Suprapubic skin (tissue), 4 donors: ENCODE data around the gene BCCIP. TPM values are rescaled to one million over a fixed set of nuclear protein-coding genes. Genes with fewer than 3 reads are reported as not detected.

Experiments used
- DNase-seq, 2 donors: peaks; one replicate each; pipeline ENCODE4 v3.0.0-alpha.2; 2019; ENCODE audit warnings: low spot score in 2 of 2
- H3K27ac ChIP-seq: fragments of 200-600 bp; sonication (generic); one replicate; pipeline ENCODE4 v1.5.1; 2019
- H3K27me3 ChIP-seq: fragments of 200-600 bp; sonication (generic); one replicate; pipeline ENCODE4 v1.5.1; 2019
- H3K36me3 ChIP-seq: fragments of 200-600 bp; sonication (generic); one replicate; pipeline ENCODE4 v1.5.1; 2019
- H3K4me1 ChIP-seq: fragments of 200-600 bp; sonication (generic); one replicate; pipeline ENCODE4 v1.5.1; 2019
- H3K4me3 ChIP-seq: fragments of 200-600 bp; sonication (generic); one replicate; pipeline ENCODE4 v1.5.1; 2019; ENCODE audit warnings: mild to moderate bottlenecking
- H3K9me3 ChIP-seq: fragments of 200-600 bp; sonication (generic); one replicate; pipeline ENCODE4 v1.5.1; 2019
- EP300 ChIP-seq: sonication (generic); formaldehyde crosslinking; IDR thresholded peaks from one replicate; pipeline ENCODE4 v1.6.1; 2017; ENCODE audit warnings: antibody characterized with exemption
- POLR2A ChIP-seq, 2 donors: fragments of 450-650 bp; IDR thresholded peaks; one replicate each; pipeline ENCODE4 v1.6.1; 2017; ENCODE audit warnings: antibody characterized with exemption in 2 of 2, mild to moderate bottlenecking in 2 of 2, moderate library complexity in 2 of 2
- POLR2AphosphoS5 ChIP-seq, 3 donors: sonication (generic); formaldehyde crosslinking; IDR thresholded peaks; one replicate each; pipeline ENCODE4 v1.6.1; 2017; ENCODE audit warnings: antibody characterized with exemption in 3 of 3
- WGBS: methylation state at CpG from one replicate; pipeline ENCODE4 v1.1.5; 2018; 5-methylcytosine and 5-hydroxymethylcytosine counted together
- total RNA-seq, 4 donors: library from RNA; depleted of rRNA; stranded (reverse); fragments of >200 nt; gene quantifications; one replicate each; pipeline ENCODE4 v1.1.0, GENCODE V29; 2016
- TF ChIP-seq, protein P1 (sequence below), 2 donors: fragments of 200-600 bp in 1 of 2; fragments of 450-650 bp in 1 of 2; sonication (generic) in 1 of 2; IDR thresholded peaks; one replicate each; pipeline ENCODE4 v1.5.1; 2016 to 2019; ENCODE audit warnings: antibody characterized with exemption in 2 of 2, mild to moderate bottlenecking in 1 of 2, moderate library complexity in 1 of 2

BCCIP gene
- total RNA-seq, 4 donors from 2014 or later: 32.2 to 36.7 (median 33.5) TPM

DNA sequence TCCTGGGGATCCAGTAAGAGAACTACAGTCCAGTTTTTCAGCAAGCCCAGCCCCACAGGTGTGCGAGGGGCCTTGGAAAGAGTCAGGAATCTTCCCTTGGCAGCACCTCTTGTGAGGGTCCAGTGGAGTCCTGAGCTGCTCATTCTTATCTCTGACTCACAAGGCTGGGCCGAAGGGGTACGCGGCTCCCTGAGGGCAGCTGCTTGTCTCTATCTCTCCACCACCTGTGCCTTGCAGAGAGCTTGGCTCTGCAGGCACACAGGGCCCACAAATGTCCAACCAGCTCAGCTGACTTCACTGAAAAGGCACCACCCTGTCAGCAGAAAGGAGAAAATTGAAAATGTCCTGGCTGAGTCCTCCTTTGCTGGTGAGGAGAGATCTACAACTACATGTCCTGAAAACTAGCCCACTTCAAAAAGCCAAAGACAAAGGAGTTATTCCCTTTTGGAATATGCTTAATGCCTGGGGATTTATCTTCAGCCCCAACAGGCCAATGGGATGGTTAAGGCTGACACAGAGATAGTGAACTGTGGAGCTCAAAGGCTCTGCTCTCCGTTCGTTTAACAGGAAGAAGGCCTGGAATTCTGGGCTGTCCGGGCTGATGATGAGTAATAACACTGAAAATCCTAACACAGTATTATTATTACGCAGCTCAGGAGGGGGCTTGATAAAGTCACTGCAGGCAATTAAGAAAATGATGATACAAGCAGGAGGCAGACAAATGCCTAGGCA lies 23.7 kb upstream of the BCCIP start:
- peaks cover 59% of the 10 kb centered on the region for H3K36me3 ChIP-seq

DNA sequence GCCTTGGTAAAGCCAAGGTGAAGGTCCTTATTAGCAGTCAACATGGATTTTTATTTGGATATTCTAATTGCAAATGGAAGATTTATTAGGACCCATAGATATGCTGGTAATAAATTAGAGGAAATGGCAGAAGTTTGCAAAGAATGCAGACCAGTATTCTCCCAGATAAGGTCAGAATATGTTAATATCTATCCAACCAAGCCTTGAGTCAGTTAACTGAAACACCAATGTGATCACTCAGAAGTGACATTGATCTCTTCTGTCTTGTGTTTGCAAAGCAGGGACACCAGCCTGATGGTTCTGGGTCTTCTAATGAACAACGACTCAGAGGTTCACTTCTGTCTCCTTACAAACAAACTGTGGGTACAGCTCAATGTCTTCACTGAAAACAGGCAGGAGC lies 21.8 kb upstream of the BCCIP start:
- Histone ChIP-seq H3K36me3 (peaks cover 59% of the 10 kb centered on the region), H3K27me3 (no peaks in the 10 kb centered on the region), H3K4me3 (no peak overlapping the region), H3K4me1 (no peaks in the 10 kb centered on the region), H3K27ac (no peak overlapping the region), H3K9me3 (no peaks in the 10 kb centered on the region)
- no peak for DNase-seq
- TF ChIP-seq POLR2A (IDR thresholded peaks at IDR 0.05) (no peak), EP300 (no peak), POLR2AphosphoS5 (IDR thresholded peaks at IDR 0.05) (no peak)
- TF ChIP-seq, protein P1, sequence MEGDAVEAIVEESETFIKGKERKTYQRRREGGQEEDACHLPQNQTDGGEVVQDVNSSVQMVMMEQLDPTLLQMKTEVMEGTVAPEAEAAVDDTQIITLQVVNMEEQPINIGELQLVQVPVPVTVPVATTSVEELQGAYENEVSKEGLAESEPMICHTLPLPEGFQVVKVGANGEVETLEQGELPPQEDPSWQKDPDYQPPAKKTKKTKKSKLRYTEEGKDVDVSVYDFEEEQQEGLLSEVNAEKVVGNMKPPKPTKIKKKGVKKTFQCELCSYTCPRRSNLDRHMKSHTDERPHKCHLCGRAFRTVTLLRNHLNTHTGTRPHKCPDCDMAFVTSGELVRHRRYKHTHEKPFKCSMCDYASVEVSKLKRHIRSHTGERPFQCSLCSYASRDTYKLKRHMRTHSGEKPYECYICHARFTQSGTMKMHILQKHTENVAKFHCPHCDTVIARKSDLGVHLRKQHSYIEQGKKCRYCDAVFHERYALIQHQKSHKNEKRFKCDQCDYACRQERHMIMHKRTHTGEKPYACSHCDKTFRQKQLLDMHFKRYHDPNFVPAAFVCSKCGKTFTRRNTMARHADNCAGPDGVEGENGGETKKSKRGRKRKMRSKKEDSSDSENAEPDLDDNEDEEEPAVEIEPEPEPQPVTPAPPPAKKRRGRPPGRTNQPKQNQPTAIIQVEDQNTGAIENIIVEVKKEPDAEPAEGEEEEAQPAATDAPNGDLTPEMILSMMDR (IDR thresholded peaks at IDR 0.05): no peak
- 81% methylated on average over 1 of the region's 1 CpG for WGBS

More for the DNA sequence above, 23.7 kb upstream of the BCCIP start:
- TF ChIP-seq, protein P1 (IDR thresholded peaks at IDR 0.05): no peak
- TF ChIP-seq POLR2AphosphoS5 (IDR thresholded peaks at IDR 0.05): no peak
- no peak overlapping the region for H3K4me3 ChIP-seq
- no peaks in the 10 kb centered on the region for H3K4me1 ChIP-seq
- DNase-seq: no peak
- no peaks in the 10 kb centered on the region for H3K9me3 ChIP-seq
- no peak overlapping the region for H3K27ac ChIP-seq
- 89% methylated on average over 6 of the region's 8 CpGs for WGBS
- no peaks in the 10 kb centered on the region for H3K27me3 ChIP-seq

GRCh38 chr10:125802131-125802530 lies 21.2 kb upstream of the BCCIP start:
- TF ChIP-seq EP300 (no peak), POLR2AphosphoS5 (IDR thresholded peaks at IDR 0.05) (no peak), POLR2A (IDR thresholded peaks at IDR 0.05) (no peak)
- TF ChIP-seq, protein P1 (IDR thresholded peaks at IDR 0.05): no peak
- DNase-seq: no peak
- H3K36me3 ChIP-seq: peaks cover 62% of the 10 kb centered on the region
- no peak overlapping the region for H3K27ac ChIP-seq
- H3K27me3 ChIP-seq: no peaks in the 10 kb centered on the region
- H3K4me1 ChIP-seq: no peaks in the 10 kb centered on the region
- WGBS: 81% methylated on average over 5 of the region's 5 CpGs
- no peaks in the 10 kb centered on the region for H3K9me3 ChIP-seq
- no peak overlapping the region for H3K4me3 ChIP-seq

GRCh38 chr10:125802739-125803138 lies 20.6 kb upstream of the BCCIP start:
- 88% methylated on average over 7 of the region's 7 CpGs for WGBS
- Histone ChIP-seq H3K9me3 (no peaks in the 10 kb centered on the region), H3K27ac (no peak overlapping the region), H3K4me1 (no peaks in the 10 kb centered on the region), H3K4me3 (no peak overlapping the region), H3K36me3 (peaks cover 61% of the 10 kb centered on the region), H3K27me3 (no peaks in the 10 kb centered on the region)
- TF ChIP-seq EP300: no peak
- TF ChIP-seq, protein P1 (IDR thresholded peaks at IDR 0.05): no peak
- DNase-seq: no peak

GRCh38 chr10:125808047-125808446 lies 15.3 kb upstream of the BCCIP start:
- Histone ChIP-seq H3K9me3 (no peaks in the 10 kb centered on the region), H3K27ac (no peak overlapping the region), H3K27me3 (no peaks in the 10 kb centered on the region), H3K4me3 (no peak overlapping the region), H3K36me3 (peaks cover 66% of the 10 kb centered on the region), H3K4me1 (no peaks in the 10 kb centered on the region)
- DNase-seq: no peak
- 100% methylated on average over 1 of the region's 1 CpG for WGBS
- TF ChIP-seq POLR2AphosphoS5 (IDR thresholded peaks at IDR 0.05) (no peak), EP300 (no peak), POLR2A (IDR thresholded peaks at IDR 0.05) (no peak)
- TF ChIP-seq, protein P1 (IDR thresholded peaks at IDR 0.05): no peak
